DLD1 (cell line): Measurements from ENCODE around the gene TGM6.

ENCODE experiments used
- in situ Hi-C: cut with HindIII; loops from 2 replicates; pipeline ENCODE4 v1.10.0; 2017; ENCODE audit warnings: low sequenced_read_pairs

Gene TGM6

GRCh38 chr20:2480381-2480780 lies 99.7 kb downstream of the TGM6 start:
- in situ Hi-C loops: no loop called here
